Left renal pelvis (tissue), 4 donors: ENCODE results near the gene SLC2A14. TPM values are rescaled to one million over a fixed set of nuclear protein-coding genes. Genes with fewer than 3 reads are reported as not detected.
"Not testable (repeated sequence)": the region's sequence is repeated elsewhere in the genome, so short reads cannot be mapped to it uniquely, and the experiment has no call there.

Experiments
- DNase-seq, 4 donors: peaks; one replicate each; pipeline ENCODE4 v3.0.0-alpha.2; 2013; ENCODE audit warnings: low read depth in 4 of 4, low spot score in 3 of 4
- polyA plus RNA-seq, 4 donors: library from polyadenylated mRNA; unstranded; fragments of 120-200 nt; gene quantifications; one replicate each; pipeline ENCODE4 v1.2.1, GENCODE V29; 2013; ENCODE audit not compliant: insufficient read length in 4 of 4

Gene SLC2A14
- polyA plus RNA-seq, 4 donors, result 0.43 to 1.1 (median 0.64) TPM

GRCh38 chr12:7835766-7836165 lies 36.9 kb downstream of the SLC2A14 start:
- no peak for DNase-seq

GRCh38 chr12:7835116-7835515 lies 37.6 kb downstream of the SLC2A14 start:
- DNase-seq, result no peak

- no peak for DNase-seq
These were observed 38.0 kb downstream of the SLC2A14 start for GRCh38 chr12:7834701-7835100.

- no peak for DNase-seq
These were observed 38.9 kb downstream of the SLC2A14 start for GRCh38 chr12:7833831-7834230.

GRCh38 chr12:7833201-7833600 lies 39.5 kb downstream of the SLC2A14 start:
- DNase-seq, result not testable (repeated sequence)

GRCh38 chr12:7832059-7832696 lies 40.5 kb downstream of the SLC2A14 start:
- peak in 1 of 4 donors; percentile 8 for DNase-seq

- DNase-seq, result not testable (repeated sequence)
These were observed 43.0 kb downstream of the SLC2A14 start for GRCh38 chr12:7829737-7830136.

GRCh38 chr12:7825754-7826153 lies 47.0 kb downstream of the SLC2A14 start:
- DNase-seq, result not testable (repeated sequence)

- DNase-seq, result peak; percentile 8 to 50 (median 45)
These were observed 65.7 kb downstream of the SLC2A14 start for GRCh38 chr12:7806863-7807487.

GRCh38 chr12:7806319-7806718 lies 66.4 kb downstream of the SLC2A14 start:
- not testable (repeated sequence) for DNase-seq

- no peak for DNase-seq
These were observed 71.3 kb downstream of the SLC2A14 start for GRCh38 chr12:7801460-7801859.

GRCh38 chr12:7798750-7799308 lies 73.9 kb downstream of the SLC2A14 start:
- not testable (repeated sequence) for DNase-seq

- DNase-seq, result no peak
These were observed 74.9 kb downstream of the SLC2A14 start for GRCh38 chr12:7797698-7798398.

GRCh38 chr12:7797269-7797668 lies 75.4 kb downstream of the SLC2A14 start:
- DNase-seq, result not testable (repeated sequence)

GRCh38 chr12:7793211-7793610 lies 79.5 kb downstream of the SLC2A14 start:
- DNase-seq, result no peak

GRCh38 chr12:7788884-7789528 lies 83.7 kb downstream of the SLC2A14 start, which contains the start of gene NANOG:
NANOG (plus strand) TSS chr12:7789402; CDS start chr12:7789615, 213 bp downstream.
- not testable (repeated sequence) for DNase-seq

- no peak for DNase-seq
These were observed 84.4 kb downstream of the SLC2A14 start for GRCh38 chr12:7788294-7788660.

- DNase-seq, result no peak
These were observed 85.0 kb downstream of the SLC2A14 start for GRCh38 chr12:7787574-7788293.

GRCh38 chr12:7784701-7785100 lies 88.0 kb downstream of the SLC2A14 start:
- no peak for DNase-seq

GRCh38 chr12:7783433-7783832 lies 89.3 kb downstream of the SLC2A14 start:
- DNase-seq, result not testable (repeated sequence)
